Measurements from ENCODE around the gene ADCY5.
A peak's percentile ranks its signal among the peaks of the same experiment; 100 is the strongest.

Gene ADCY5

DNA sequence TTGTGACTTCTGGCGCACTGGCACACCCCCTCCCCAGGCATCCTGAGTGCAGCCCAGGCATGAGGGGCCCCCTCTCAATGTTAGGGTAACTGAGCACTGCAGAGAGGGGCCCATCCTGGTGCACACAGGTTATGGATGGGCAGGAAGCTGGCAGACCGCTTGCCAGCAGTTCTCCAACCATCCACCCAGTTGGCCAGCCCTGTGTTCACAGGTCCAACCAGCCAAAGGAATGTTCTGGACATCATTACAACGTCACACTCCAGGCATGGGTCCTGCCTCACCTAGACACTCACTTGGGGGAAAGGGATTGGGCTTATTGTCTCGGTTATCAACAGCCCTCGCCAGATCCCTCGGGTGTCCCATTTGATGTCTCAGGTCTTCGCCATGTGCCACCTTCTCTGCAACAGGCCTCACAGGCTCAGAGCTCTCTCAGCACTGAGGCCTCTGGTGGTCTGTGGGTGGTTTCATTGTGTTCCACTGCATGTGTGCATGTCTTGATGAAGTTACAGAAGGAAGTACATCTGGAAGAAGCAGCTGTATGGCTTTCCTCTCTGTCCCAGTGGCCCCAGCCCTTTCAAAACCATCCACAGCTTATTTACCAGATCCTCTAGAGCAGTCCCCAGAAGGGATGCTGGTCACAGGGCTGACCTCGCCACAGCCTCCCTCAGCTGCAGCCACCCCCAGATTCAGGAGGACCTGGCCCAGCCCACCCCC is 23.7 kb downstream of the ADCY5 start:
- no peak for DNase-seq

DNA sequence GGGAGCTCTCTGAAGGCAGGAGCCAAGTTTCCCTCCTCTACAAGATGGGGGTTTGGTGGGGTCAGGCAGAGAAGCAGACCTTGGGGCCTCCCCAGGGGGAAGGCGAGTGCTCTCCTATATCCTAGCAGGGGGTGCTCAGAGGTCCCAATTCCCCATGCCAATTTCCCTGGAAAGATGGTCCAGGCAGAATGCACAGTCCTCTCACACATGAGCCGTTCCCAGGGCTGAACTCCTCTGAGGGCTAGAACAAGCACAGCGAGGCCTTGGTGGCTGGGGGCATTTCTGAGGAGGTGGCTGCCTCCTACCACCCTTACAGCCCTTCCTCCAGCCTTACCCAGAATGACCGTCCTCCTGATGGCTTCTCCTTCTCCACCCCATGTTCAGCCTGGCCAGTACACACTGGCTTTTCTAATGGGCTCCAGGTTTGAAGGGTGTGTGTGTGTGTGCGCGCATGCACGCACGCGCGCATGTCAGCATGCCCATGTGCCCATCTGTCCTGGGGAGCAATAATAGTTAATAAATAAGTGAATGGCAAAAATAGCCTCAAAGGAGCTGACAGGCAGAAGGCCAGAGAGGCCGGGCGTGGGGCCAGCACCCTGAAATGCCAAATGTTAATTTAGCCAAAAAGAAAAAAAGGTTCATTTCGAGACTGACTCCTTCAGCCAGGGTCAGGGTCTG is 24.4 kb downstream of the ADCY5 start:
- DNase-seq: no peak

DNA sequence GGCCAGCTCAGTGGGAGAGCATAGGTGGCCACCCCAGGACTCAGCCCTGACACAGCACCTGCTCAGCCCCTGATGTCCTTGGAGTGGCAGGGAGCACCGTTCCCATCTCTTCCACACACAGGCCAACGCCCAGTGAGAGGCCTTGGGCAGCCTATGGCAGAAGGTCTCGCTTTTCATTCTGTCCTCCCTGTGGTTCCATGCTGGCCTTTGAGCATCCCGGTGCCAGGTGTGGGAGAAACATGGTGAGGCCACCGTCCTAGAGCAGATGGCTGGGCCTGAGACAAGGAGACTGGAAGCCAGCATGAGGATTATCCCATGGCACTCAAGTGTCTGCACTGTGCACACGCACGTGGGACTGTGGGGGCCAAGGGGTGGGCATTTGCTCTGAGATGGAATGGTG is 25.1 kb downstream of the ADCY5 start:
- no peak for DNase-seq

DNA sequence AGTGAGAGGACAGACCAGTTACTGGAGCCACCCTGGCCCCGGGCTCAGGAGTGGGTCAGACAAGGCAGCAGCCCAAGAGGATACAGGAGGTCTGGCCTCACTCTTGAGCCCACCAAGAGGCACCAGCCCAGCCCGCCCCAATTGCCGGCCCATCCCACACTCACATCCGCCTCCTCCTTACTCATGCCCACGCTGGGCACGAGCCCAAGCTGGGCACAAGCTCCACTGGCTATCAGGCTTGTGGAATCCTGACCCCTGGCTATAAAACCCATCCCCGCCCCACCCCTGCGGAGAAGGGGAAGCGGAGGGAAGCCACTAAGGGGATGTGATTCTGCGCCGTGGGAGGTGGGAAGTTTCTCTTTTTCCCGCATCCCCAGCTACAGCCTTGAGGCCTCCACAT is 25.9 kb downstream of the ADCY5 start:
- DNase-seq: no peak

DNA sequence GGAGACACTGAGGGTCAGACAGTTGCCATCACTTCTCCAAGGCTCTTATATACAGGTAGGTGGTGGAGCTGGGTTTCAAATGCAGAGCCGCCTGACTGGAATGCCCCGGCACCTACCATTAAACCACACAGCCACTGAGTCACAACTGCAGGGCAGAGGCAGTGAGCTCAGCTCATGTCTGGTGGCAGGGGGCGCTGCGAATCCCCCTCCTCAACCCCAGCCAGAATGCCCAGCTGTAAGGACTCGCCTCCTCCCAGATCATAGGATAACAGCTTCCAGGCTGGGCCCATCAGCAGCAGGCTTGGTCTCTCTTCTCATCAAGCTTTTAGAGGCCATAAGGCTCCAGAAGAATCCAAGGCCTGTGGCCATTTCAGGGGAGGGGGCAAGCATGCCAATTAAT is 26.4 kb downstream of the ADCY5 start:
- DNase-seq: no peak

DNA sequence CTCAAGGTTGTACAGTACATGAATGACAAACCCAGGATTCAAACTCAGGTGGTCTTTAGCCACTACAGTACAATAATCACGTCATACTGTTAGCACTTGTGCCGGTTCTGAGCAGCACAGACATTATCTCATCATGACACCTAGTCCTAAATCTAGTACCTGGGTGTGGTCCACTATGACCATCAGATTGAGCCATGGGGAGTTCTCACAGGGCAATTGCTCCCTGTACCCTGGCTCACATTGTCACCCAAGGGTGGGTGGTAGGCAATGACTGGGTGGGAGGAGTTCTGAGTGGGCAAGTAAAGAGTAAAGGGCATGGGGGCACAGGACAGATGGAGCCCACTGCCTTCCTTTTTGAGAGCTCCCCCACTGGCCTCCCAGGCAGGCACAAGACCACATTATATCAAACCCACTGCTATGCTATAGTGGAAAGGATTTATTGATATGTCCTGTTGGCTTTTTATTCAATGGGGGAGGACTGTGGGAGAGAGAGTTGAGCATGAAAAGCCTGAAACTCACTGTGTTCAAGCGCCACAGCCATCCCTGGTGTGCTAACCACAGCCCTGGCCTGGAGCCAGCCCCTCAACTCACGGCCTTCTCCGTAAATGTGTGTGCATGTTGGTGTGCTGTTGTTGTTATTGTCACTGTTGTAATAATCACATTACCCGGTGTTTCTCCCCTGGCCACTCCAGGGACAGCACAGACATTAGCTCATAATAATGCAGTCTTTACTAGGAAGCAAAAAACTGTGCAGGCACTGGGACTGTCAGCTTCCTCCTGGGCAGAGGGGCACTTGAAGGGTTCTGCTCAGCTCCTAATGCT is 27.3 kb downstream of the ADCY5 start:
- peak in 1 of 2 experiments; percentile 31 for DNase-seq

DNA sequence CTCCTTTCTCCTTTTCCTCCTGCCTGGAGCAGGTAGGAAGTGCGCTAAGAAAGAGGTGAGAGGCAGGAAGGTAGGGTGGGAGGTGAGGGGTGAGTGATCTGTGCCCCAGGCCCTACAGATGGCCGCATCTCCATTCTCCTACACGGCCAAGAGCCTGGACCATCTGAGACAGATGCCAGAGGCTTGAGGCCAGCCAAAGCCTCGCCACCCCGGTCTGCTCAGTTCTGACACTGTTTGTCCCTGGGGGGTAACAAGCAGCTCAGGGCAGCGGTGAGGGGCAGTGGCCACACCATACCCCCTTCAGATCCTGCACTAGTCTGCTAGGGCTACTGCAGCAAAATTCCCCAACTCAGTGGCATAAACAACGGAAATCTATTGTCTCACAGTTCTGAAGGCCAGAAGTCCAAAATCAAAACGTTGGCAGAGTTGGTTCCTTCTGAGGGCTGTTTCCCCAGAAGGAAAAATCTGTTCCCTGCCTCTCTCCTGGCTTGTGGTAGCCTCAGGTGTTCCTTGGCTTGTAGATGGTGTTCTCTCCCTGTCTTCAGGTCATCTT is 28.4 kb downstream of the ADCY5 start:
- no peak for DNase-seq

DNA sequence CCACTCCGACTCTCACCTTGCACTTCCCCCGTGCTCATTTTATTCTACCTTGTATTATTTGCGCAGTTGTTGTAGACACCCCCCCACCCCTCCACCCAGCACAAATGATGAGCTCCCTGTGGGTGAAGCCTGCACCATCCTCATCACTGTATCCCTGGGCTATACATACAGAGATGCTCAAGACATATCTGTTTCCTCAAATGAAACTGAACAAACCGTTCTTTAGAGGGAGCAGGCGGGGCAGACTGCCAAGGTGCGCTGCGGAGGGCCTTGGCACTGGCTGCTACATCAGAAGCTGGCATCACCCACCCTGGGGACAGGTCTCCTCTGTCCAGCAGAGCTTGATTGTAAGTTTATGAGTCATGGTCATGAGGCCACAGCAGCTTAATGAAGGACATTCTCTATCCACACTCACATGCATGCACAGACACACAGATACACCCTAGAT is 29.0 kb downstream of the ADCY5 start:
- DNase-seq: no peak

DNA sequence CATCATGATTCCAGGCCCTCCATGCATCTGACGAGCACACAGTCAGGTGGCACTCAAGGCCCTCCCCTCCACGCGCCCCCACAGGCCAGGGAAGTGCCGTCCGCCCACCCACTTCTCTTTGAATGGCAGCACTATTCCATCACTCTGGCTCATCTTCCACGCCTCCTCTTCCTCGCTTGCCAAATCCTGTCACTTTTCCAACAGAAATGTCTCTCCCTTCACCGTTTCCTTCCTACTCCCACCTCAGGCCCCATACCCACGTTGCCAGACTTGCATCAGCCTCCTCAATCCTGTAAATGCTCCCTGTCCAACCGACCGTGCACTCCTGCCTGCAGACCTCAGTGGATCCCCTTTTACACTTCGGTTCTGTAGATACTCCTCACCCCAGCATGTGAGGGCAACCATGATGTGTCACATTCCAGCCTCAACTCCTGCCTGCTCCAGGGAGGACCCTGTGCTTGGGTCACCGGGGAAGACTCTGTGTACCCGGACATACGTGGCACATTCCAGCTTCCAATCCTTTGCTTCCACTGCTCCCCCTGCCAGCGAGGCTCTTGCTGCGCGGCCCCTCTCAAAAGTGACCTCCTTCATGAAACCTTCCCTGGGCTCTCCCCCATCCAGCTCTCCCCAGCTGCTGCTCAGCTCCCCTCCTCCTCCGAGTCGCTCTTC is 29.6 kb downstream of the ADCY5 start:
- DNase-seq: no peak

DNA sequence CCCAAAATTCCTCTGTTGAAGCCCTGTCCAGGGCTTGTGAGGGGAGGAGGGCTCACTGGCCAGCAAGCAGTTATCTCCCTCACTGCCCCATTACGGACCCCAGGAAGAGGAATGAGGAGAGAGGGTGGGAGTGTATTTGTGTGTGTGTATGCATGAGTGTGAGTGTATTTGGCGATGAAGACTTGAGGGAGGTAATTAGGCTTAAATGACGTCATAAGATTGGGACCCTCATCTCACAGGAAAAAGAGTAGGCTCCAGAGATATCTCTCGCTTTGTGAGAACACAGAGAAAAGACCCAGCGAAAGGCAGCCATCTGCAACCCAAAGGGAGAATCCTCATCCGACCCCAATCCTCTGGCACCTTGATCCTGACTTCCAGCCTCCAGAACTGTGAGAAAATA is 32.2 kb downstream of the ADCY5 start:
- DNase-seq: no peak

DNA sequence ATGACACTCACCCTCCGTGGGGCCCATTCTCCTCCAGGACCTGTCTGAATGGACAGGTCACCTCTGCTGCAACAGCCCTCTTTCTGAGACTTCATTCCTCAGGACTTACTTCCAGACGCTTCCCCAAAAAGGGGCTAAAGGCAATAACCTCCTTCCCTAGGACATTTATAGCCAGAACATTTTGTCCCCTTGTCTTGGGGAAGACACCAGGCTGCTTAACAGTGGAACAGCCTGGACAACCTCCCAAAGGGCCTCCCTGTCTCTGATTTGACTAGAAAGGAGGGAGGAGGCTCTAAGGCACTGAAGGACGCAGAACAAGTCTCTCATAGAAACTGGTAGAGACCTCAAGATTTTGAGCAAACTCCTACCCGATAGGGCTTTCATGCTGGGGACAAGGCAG is 32.7 kb downstream of the ADCY5 start:
- DNase-seq: no peak

DNA sequence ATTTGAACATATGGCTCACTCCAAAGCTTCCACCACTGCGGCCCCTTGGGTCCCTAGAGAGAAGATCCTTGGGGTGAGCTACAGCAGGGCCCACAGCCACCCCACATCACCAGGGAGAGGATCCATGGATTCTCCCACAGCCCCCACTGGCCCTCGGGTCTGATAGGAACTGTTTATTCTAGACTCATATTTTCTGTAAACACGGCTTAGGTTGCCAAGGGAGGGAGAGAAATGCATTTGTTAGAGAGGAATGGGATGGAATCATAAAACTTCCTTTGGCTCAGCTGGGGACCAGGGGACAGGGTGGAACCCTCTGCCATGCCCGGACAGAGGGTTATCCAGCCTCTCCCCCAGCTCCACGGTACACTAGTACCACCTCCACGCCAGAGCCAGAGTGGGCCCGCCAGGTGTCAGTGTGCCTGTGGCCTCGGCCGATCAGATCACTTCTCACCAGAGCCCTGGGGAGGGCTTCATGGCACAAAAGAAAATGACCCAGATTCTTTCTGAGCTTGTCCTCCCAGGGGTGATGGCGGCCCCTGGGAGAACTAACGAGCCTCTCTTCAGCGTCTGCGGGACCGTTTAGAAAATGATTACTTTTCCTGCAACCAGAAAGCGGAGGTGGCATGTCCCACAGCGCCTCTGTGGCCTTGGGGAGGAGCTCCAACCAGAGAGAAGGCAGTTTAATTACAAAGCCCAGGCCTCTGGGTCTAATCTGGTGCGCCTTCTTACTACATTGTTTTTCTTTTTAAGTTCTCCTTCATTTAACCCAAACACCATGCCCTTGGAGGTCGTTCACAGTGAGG is 33.7 kb downstream of the ADCY5 start:
- DNase-seq: no peak

DNA sequence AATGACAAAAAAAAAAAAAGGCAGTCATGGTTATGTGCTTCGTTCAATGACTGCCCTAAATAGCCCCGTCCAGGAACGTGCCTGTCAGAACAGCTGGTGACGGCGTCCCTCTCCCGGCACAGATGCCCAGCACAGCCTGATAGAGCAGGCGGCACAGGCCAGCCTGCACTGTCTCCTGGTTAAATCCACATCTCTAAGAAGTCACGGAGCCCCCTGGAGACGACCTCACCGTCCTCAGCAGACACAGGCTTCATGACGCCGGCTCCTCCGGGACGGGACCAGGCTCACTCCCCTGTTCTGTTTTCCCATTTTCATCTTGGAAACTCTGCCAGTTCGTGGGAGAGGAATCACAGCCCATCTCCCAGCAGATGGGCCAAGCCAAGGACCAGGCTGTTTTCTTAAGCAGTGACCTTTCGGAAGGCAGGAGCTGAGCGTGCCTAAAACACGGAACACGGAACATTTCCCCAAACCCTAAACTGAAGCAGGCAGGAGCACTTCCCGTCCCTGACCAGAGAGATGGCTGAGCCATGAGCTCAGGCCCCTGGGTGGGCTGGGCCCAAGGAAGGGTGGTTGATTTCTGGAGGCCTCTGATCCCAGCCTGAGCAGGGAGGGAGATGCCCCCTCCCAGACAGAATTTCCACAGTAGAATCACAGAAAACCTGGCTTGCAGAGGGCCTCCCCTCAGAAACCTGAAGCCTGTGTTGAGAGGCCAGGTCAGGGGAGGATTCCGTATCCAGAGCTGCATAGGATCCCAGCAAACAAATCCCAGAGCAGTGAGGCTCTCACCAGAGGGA is 35.9 kb downstream of the ADCY5 start:
- DNase-seq: no peak

DNA sequence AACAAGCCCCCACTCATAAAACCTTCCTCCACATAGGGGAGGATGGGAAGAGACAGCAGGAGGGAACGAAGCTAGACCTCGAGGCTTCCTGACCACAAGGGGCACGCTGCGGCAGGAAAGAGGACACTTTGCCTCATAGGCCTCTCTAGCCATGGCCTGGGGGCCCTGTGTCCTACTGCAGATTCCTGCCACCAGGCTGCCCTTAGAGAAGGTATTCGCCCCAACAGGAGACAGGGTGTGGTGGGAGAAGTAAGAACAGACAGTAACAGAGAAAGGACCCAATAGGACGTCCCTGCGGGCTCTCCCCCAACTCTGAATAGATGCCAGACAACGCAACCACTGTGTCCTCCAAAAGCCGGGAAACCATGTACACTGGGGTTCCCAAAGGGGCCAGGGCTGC is 36.8 kb downstream of the ADCY5 start:
- DNase-seq: no peak

DNA sequence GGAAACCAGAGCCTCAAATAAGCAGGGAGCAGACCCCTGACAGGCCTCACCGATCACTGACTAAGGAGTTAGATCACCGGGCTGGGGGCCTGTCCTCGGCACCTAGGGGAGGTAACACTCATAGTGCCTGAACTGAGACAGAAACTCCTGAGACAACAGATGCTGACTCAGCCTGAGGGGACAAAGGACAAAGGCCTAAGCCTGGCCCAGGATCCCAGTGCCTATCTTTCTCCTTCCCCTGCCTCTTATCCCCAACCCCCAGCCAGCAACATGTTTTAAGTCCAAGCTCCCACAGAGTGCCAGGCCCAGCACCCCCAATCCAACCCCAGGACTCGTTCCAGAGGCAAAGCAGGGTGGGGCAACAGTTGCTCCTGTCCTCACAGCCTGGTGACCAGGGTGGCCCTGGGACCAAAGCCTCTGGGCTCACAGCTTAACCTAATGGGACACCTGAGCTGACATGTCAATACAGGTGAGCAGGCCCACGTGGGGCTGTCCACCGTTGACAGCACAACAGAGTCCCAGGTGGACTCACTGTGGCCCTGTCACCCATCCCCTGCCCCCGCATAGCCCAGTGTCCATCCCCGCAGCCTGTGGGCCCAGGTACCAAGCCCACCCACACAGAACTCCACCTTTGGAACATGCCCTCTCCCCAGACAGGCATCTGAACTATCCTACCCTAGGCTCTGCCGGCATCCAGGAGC is 37.4 kb downstream of the ADCY5 start:
- DNase-seq: no peak

DNA sequence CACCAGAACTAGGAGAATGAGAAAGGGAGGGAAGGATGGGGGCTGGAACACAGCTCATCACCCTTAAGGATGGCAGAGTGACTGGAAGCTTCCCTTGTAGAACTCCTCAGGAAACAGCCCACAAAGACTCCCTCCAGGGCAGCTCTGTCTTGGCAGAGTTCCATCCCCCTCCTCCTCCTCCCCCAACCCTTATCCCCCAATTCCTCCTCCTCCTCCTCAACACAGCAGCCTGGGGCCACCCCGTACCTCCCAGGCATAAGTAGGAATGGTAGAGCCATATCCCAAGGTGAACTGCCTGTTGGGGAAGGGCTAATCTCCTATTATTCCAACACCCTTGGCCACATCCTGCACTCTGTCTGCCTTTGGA is 38.8 kb downstream of the ADCY5 start:
- DNase-seq: no peak

DNA sequence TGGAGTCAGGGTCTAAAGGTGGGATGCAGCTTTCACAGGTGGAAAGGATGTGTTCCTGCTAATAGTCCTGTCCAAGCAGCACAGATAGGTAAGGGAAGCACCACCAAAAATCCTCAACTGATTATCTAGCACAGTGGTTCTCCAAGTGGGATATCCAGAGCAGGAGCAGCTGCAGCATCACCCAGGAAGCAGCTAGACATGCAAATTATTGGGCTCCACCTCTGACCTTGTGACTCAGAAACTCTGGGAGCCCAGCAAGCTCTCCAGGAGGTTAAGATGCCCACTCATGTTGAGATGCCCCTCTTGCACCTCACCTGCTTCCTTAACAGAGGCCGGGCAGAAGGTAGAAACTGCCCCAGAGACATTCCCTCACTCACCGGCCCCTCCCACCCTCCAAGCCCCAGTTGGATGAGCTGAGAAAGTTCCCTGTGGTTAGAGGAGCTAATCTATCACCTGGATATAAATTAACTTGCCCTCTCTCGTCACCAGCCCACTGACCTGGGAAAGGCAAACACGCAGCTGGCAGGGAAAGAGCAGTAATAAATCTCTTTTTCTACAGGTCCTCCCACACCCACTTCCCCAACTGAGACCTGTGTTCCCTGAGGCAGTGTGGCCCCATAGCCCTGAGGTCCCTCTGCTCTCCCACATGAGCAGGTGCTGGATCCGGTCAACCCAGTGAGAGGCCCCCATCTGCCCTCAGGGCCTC is 39.3 kb downstream of the ADCY5 start:
- peak; percentile 37 to 39 for DNase-seq

DNA sequence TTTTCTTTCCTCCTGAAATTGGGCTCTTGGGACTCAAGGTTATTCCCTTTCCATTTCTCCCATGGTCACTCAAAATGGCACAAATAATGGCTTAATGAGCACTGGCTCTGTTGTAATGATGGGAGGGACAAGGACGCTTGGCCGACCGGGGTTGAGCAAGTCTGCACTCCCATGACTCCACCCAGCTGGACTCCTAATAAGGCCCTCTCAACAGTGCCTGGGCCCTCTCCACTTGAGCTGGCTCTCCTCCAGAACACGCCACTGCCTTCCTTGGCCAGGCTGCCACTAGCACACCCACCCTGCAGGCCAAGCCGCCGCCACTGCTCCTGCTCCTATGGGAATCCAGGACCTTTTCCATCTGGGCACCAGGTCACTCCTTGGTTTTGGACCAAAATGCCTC is 42.3 kb downstream of the ADCY5 start:
- peak in 1 of 2 experiments; percentile 52 for DNase-seq

DNA sequence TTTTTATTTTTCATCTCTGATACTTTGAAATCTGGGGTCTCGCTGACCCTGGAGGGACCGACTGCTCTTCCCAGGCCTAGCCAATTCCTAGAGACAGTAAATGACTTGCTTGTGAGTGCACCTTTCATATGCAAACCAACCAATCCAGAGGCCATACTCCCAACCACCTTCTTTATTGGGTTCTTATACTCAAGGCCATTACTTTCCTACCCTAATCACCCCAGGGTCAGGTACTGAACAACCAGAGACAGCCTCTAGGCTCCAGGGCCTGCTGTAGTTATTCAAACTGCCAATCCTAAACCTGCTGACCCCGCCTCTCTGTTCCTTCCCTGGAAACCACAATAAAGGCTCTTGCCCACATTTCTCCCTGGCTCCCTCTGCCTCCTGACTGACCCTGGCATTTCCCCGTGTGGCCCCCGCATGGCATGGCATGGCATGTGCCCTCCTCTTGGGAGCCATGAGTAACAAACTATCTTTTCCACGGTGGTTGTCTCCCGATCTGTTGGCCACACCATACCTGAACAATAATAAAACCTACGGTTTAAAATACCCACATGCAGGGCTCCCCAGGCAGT is 42.9 kb downstream of the ADCY5 start:
- no peak for DNase-seq

DNA sequence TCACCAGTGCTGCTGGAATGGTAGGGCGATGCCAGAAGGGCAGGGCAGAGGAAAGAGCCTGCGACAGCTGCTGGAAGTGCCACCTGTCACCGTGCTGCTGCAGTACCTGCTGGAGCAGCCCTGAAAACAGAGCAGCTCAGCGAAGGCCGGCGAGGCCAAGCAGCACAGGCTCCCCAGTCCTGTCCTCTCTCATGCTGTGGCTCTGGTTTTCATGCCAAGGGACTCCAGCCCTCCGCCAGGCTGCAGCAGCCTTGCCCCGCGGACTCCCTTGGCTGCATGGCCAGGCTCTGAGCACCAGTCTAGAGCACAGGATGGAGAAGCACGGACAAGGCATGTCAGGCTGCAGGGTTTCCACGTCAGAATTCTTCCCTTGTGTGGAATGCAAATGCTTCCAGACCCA is 43.9 kb downstream of the ADCY5 start:
- no peak for DNase-seq

Measured in SHP77 (cell line).